Thymus (tissue), 11 donors: ENCODE results near the gene CAPN13. TPM values are rescaled to one million over a fixed set of nuclear protein-coding genes. Genes with fewer than 3 reads are reported as not detected.

Experiments
- DNase-seq, 9 donors: peaks; one replicate each; pipeline ENCODE4 v3.0.0-alpha.2; 2013; ENCODE audit warnings: low spot score in 9 of 9, low read depth in 6 of 9, missing footprints in 1 of 9
- H3K27ac ChIP-seq, 2 donors: one replicate each; pipeline ENCODE4 v1.5.1; 2013; ENCODE audit warnings: control low read depth in 1 of 2, low read depth in 1 of 2, low read length in 1 of 2, mild to moderate bottlenecking in 1 of 2, moderate library complexity in 1 of 2
- H3K27me3 ChIP-seq, 2 donors: one replicate each; pipeline ENCODE4 v1.5.1; 2013; ENCODE audit warnings: low read length in 1 of 2; ENCODE audit not compliant: control insufficient read depth in 2 of 2, insufficient read depth in 1 of 2
- H3K36me3 ChIP-seq, 2 donors: one replicate each; pipeline ENCODE4 v1.5.1; 2013; ENCODE audit warnings: low read length in 1 of 2, mild to moderate bottlenecking in 1 of 2, moderate library complexity in 1 of 2; ENCODE audit not compliant: control insufficient read depth in 2 of 2, insufficient read depth in 2 of 2
- H3K4me1 ChIP-seq, 2 donors: one replicate each; pipeline ENCODE4 v1.5.1; 2013; ENCODE audit warnings: low read length in 2 of 2; ENCODE audit not compliant: control insufficient read depth in 2 of 2, insufficient read depth in 2 of 2
- H3K4me3 ChIP-seq, 2 donors: one replicate each; pipeline ENCODE4 v1.5.1; 2013; ENCODE audit warnings: low read length in 2 of 2, control low read depth in 1 of 2, mild to moderate bottlenecking in 1 of 2
- H3K9me3 ChIP-seq, 2 donors: one replicate each; pipeline ENCODE4 v1.5.1; 2013; ENCODE audit warnings: low read length in 1 of 2, mild to moderate bottlenecking in 1 of 2; ENCODE audit not compliant: control insufficient read depth in 2 of 2, insufficient read depth in 1 of 2
- WGBS: extraction: QIAGEN DNeasy Blood & Tissue Kit; methylation state at CpG from one replicate; pipeline ENCODE4 v1.1.7; 2013; 5-methylcytosine and 5-hydroxymethylcytosine counted together
- polyA plus RNA-seq: library from polyadenylated mRNA; stranded (reverse); fragments of 200-250 nt; gene quantifications from one replicate; pipeline ENCODE4 v1.2.3, GENCODE V29; 2013
- total RNA-seq: library from RNA; stranded (reverse); fragments of 120-200 nt; gene quantifications from one replicate; pipeline ENCODE4 v1.2.4, GENCODE V29; 2013
- donor health status: healthy.

Gene CAPN13
- total and polyA plus RNA-seq, 2 donors: 0.05 to 0.25 TPM

DNA sequence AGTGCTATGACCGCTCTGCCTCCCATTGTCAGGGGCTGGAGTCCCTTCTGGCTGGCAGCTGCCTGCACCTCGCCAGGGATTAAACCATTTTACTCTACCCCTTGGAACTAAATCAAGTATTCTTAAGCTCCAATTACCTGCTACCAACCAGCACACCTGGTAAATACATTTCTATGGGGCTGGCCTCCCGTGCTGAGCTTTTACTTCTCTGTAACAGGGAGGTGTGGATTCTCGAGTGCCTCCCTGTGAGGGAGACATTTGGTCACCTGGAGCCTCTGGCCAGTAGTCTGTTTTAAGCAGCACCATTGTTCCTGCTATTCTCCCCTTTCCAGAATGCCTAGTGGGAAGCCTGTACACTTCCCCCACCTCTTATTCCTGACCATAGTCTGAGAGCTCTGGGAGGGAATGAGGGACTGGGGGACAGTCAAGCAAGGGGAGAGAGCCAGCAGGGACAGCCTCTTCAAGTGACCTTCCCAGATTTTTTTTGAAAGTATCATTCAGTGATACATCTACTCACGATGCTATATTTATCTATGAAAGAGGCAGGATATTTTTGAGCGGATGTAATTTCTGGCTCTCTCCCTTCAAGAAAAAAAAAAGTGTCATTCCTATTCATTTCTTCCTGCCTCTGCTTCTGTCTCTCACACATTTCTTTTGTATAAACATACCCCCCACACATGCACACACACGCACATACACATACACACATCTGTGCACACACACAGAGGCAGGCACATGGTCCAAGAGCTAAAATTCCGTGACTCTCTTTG, 112.8 kb downstream of the CAPN13 start:
- no peaks in the 10 kb centered on the region for H3K36me3 ChIP-seq
- 87% methylated on average over 8 of the region's 8 CpGs for WGBS
- H3K9me3 ChIP-seq: peaks cover 0 to 3% of the 10 kb centered on the region in 2 donors
- no peak overlapping the region for H3K27ac ChIP-seq
- no peak for DNase-seq
- peaks cover 0 to 2% of the 10 kb centered on the region in 2 donors for H3K27me3 ChIP-seq
- H3K4me1 ChIP-seq: no peaks in the 10 kb centered on the region
- no peak overlapping the region for H3K4me3 ChIP-seq

DNA sequence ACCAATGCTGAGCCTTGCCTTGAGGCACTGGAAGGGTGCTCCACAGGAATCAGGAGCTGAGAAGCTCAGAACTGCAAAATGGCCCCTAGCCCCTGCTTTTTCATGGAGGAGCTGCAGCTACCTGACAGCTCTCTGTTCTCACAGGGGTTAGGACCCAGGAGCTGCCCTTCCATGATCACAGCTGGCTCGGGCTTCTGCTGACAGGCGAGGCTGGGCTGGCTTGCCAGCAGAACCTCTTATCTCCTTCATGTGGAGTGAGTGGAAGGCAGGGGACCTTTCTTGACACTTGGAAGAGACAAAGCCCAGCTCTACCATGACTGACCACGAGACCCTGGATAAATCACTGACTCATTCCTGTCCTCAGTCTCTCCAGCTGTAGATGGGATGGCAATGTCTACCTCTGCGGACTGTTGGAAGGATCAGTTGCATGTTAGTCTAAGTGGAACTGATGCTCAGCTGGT, 113.4 kb downstream of the CAPN13 start:
- no peaks in the 10 kb centered on the region for H3K4me1 ChIP-seq
- no peak overlapping the region for H3K4me3 ChIP-seq
- H3K27me3 ChIP-seq: peaks cover 0 to 2% of the 10 kb centered on the region in 2 donors
- H3K27ac ChIP-seq: no peak overlapping the region
- WGBS: 90% methylated on average over 4 of the region's 4 CpGs
- peaks cover 0 to 3% of the 10 kb centered on the region in 2 donors for H3K9me3 ChIP-seq
- H3K36me3 ChIP-seq: no peaks in the 10 kb centered on the region
- no peak for DNase-seq

DNA sequence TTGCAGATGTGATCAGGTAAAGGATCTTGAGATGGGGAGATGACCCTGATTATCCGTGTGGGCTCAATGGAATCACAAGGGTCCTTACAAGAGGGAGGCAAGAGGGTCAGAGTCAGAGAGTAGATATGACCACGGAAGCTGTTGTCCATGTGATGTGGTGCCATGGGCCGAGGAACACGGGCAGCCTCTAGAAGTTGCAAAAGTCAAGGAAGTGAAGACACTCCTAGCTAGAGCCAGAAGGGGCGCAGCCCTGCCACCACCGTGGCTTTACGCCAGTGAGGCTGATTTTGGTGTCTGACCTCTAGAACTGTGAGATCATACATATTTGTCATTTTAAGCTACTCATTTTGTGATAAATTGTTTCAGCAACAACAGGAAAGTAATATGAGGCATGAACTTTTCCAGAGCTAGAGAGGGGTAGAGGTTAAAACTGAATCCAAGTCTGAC, 114.4 kb downstream of the CAPN13 start:
- H3K36me3 ChIP-seq: no peaks in the 10 kb centered on the region
- H3K4me1 ChIP-seq: no peaks in the 10 kb centered on the region
- peaks cover 0 to 2% of the 10 kb centered on the region in 2 donors for H3K27me3 ChIP-seq
- 95% methylated on average over 7 of the region's 7 CpGs for WGBS
- no peak overlapping the region for H3K4me3 ChIP-seq
- no peak overlapping the region for H3K27ac ChIP-seq
- H3K9me3 ChIP-seq: peaks cover 0 to 3% of the 10 kb centered on the region in 2 donors
- no peak for DNase-seq

DNA sequence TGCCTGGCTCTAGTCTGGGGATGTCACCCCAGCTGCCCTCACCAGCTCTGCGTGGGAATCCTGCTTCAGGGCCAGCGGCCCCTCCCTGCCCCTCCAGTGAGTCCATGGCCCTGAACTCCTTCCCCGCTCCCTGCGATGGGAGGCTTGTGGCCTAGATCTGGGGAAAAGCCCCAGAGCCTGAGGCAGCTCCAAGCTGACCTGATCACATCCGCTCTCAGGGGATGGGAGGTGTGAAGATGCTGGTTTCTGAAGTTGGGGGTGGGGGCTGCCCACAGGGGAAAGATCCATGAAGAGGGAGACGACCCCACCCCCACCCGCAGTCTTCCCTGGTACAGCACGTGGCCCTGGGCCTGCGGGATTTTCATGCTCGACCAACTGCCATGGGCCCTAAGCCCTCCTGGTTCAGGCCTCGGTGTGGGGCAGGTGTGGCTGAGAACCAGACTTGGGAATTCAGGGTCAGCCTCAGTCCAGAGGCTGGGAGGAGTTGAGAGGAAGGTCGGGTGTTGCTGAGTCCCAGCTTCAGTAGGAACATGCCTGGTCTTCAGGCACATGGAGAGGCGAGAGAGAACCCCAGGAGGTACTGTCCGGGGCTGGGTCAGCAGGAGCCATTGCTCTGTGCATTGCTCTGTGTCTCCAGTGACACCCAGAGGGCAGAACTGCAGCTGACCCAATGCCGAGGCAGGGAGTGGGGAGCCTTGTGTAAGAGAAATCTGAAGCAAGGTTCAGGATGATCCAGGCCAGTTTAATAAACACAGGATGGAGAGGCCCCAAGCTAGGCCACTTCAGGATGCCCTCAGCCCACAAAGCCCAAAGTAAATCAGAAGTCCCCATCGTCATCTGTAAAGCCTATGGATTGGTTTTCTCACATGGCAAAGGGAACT, 115.1 kb downstream of the CAPN13 start:
- DNase-seq: no peak
- Histone ChIP-seq H3K4me3 (no peak overlapping the region), H3K36me3 (no peaks in the 10 kb centered on the region), H3K9me3 (peaks cover 0 to under 1% of the 10 kb centered on the region in 2 donors), H3K27ac (no peak overlapping the region), H3K27me3 (peaks cover 0 to 2% of the 10 kb centered on the region in 2 donors), H3K4me1 (no peaks in the 10 kb centered on the region)
- WGBS: 94% methylated on average over 16 of the region's 16 CpGs

DNA sequence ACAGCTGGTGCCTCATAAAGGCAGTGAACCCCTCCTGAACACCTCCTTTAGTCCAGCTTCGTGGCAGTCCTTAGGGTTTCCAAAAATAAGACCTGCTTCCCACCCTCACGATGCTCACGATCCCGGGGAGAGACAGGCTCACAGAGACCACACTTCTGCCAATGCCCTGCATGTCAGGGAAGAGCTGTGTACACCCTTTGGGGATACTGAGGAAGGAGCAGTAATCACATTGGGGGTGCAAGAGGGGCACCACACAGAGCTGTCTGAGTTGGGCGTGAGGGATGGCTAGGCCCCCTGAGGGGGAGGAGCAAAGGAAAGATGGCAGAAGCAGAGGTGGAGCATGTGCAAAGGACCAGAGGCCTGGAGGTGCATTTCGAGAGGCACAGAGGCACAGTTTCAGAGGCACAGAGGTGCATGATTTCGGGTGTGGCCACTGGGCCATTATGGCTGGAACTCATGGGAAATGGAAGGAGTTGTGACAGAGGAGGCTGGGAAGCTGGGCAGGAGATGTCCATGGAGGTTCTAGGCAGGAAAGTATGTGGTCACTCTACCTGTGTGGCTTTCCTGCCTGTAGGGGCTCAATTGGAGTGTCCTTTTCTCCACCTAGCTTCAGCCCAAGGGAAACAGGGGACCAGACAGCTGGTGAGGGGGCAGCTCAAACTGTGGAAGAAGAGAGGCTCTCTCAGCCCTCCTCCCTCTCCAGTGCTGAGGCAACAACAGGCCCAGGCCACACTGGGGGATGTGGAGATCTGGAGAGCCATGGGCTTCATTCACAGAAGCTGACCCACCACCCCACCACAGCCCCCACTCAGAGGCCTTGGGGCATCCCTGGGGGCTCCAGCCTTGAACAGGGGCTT, 115.9 kb downstream of the CAPN13 start:
- no peaks in the 10 kb centered on the region for H3K9me3 ChIP-seq
- peaks cover 0 to 2% of the 10 kb centered on the region in 2 donors for H3K27me3 ChIP-seq
- DNase-seq: no peak
- no peak overlapping the region for H3K27ac ChIP-seq
- H3K36me3 ChIP-seq: no peaks in the 10 kb centered on the region
- no peaks in the 10 kb centered on the region for H3K4me1 ChIP-seq
- no peak overlapping the region for H3K4me3 ChIP-seq
- 94% methylated on average over 7 of the region's 7 CpGs for WGBS

DNA sequence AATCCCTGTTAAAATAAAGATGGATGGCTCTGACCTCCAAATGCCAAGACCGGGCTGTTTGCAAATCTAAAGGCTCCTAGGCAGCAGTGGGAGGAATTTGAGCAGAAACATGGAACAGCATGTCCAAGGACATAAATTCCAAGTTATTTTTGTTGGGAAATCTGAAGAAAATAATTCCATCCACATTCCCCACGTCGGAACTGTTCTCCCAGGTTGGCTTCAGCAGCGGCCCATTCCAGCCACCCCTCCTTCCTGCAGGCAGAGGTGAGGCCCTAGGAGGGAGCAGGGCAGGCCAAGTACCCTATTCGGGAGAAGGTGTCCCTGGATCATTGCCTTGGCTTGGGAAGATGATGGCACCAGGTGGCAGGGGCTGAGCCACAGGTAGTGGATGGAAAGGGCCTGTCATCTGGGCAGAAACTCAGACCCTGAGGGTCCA, 117.1 kb downstream of the CAPN13 start:
- no peaks in the 10 kb centered on the region for H3K9me3 ChIP-seq
- no peak overlapping the region for H3K27ac ChIP-seq
- peaks cover 0 to 2% of the 10 kb centered on the region in 2 donors for H3K27me3 ChIP-seq
- H3K4me3 ChIP-seq: no peak overlapping the region
- WGBS: 96% methylated on average over 5 of the region's 5 CpGs
- H3K36me3 ChIP-seq: no peaks in the 10 kb centered on the region
- no peaks in the 10 kb centered on the region for H3K4me1 ChIP-seq
- no peak for DNase-seq

DNA sequence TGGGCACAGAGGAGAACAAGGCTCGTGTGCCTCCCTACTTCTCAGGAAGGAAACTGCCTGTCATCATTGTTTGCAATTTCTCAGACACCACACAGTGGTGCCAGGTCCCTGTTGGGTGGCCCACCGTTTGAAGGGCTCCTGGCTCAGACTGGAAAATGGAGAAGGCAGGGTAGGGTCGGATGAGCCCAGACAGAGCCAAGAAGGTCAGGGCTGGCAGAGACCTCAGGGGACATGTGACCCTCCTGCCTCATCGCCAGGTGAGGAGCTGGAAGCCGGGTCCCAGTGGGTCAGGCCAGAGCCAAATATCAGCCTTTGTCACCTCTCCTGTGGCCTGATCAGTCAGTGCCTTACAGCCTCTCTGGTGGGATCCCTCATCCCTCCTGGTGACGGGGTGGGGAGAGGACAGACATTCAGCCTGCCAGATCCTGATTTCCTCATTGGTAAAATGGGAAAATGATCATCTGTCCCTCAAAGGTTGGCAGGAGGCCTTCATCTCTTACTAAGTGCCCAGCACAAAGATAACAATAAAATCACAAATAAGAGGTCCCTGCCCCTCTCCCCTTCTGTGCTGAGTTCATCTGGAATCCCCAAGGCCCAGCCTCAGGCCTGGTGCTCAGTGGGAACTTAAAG, 117.6 kb downstream of the CAPN13 start:
- no peak for DNase-seq
- Histone ChIP-seq H3K4me3 (no peak overlapping the region), H3K4me1 (no peaks in the 10 kb centered on the region), H3K27ac (no peak overlapping the region), H3K27me3 (peaks cover 0 to 2% of the 10 kb centered on the region in 2 donors), H3K9me3 (no peaks in the 10 kb centered on the region), H3K36me3 (no peaks in the 10 kb centered on the region)
- WGBS: 80% methylated on average over 6 of the region's 6 CpGs

DNA sequence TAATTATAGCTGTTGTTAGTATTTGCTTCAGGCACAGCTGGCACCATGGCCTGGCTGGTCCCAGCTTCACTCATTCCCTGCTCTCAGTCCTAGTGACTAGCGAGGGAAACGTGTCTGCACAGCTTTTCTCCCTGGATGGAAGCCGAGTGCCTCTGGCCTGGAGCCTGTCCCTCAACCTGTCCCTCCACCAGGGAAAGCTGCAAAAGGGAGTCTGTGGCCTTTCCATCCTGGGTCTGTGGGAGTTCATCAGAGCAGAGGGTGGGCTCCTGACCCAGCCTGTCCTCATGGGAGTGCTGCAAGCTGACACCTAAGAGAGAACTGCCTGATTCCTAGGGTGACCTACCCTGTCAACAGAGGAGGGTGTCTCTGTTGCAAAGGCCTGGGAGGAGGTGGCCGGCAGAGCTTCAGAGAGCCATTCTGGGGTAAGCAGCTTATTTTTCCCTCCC, 118.3 kb downstream of the CAPN13 start:
- 92% methylated on average over 4 of the region's 4 CpGs for WGBS
- no peak for DNase-seq
- Histone ChIP-seq H3K9me3 (no peaks in the 10 kb centered on the region), H3K27ac (no peak overlapping the region), H3K27me3 (peaks cover 0 to 2% of the 10 kb centered on the region in 2 donors), H3K36me3 (no peaks in the 10 kb centered on the region), H3K4me3 (no peak overlapping the region), H3K4me1 (no peaks in the 10 kb centered on the region)
